ENCODE data around the gene SLC9A5.

SLC9A5 gene

GRCh38 chr16:67228905-67229304 is 19.9 kb upstream of the SLC9A5 start:
- Histone ChIP-seq H3K9ac (ENCODE audit: low read length) (no peak overlapping the region), H3K79me2 (ENCODE audit: insufficient read depth, low read length) (peaks cover 9% of the 10 kb centered on the region), H3K9me2 (ENCODE audit: low read depth, low read length) (no peaks in the 10 kb centered on the region), H3K9me3 (ENCODE audit: low read length) (no peaks in the 10 kb centered on the region), H3K36me3 (ENCODE audit: insufficient read depth, low read length) (peaks cover 38% of the 10 kb centered on the region), H3K4me2 (ENCODE audit: low read length) (no peak overlapping the region), H3K27me3 (ENCODE audit: insufficient read depth, low read length) (no peaks in the 10 kb centered on the region), H3K4me3 (ENCODE audit: low read depth, low read length, poor library complexity, severe bottlenecking) (no peak overlapping the region), H3K27ac (ENCODE audit: low read depth, low read length, poor library complexity, severe bottlenecking) (no peak overlapping the region), H3F3A (ENCODE audit: insufficient read depth, low read length) (no peaks in the 10 kb centered on the region), H3K4me1 (ENCODE audit: insufficient read depth, low read length, severe bottlenecking) (peaks cover 17% of the 10 kb centered on the region), H2AFZ (ENCODE audit: low read length) (no peak overlapping the region), H4K20me1 (ENCODE audit: insufficient read depth, low read length) (no peaks in the 10 kb centered on the region)
- TF ChIP-seq EZH2 (IDR thresholded peaks at IDR 0.05; ENCODE audit: borderline replicate concordance, low read length) = no peak

DNA sequence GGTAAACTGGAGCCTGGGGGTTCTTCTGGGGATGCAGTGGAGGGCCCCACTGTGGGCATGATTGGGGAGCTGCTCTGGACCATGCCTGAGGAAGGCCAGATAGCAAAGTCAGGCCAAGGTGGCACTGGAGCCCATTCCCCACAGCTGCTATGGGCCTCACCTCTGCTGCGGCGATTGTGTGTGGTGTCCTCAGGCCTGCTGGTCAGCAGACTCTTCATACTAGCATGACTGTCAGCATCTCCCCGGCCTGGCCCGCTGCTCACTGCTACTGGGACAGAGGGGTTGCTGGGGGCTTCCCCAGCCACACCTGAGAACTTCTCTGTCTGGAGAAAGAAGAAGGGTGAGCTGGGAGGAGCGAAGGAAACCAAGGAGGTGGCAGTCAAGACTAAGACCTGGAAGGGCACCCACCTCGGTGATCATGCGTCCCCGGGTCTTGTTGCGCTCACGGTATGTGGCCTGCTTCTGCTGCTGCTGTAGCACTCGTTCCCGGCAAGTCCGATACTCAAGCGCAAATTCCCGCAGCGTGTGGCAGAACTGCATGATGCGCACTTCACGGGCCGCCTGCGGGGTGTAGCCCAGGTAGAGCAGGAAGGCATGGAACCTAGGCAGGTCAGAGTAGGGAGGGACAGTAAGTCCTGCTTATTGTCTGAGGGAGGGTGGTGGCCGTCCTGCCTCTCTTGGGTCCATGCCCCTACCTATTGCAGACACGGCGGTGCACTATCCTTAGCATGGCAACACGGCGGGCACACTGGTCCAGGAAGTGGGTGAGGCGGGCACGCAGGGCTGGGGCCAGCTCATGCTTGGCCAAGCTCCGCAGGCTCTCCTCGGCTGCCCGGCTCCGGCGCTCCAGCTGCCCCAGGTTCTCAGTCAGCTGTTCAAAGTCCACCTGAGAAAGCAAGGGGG is 18.6 kb upstream of the SLC9A5 start:
- no peaks in the 10 kb centered on the region for H3K9me2 ChIP-seq (ENCODE audit: low read depth, low read length)
- H3K9ac ChIP-seq (ENCODE audit: low read length) = no peak overlapping the region
- peaks cover 17% of the 10 kb centered on the region for H3K4me1 ChIP-seq (ENCODE audit: insufficient read depth, low read length, severe bottlenecking)
- no peaks in the 10 kb centered on the region for H3F3A ChIP-seq (ENCODE audit: insufficient read depth, low read length)
- no peak overlapping the region for H3K4me3 ChIP-seq (ENCODE audit: low read depth, low read length, poor library complexity, severe bottlenecking)
- no peaks in the 10 kb centered on the region for H3K27me3 ChIP-seq (ENCODE audit: insufficient read depth, low read length)
- H3K9me3 ChIP-seq (ENCODE audit: low read length) = no peaks in the 10 kb centered on the region
- no peak for TF ChIP-seq EZH2 (IDR thresholded peaks at IDR 0.05; ENCODE audit: borderline replicate concordance, low read length)
- TF ChIP-seq CTCF (IDR thresholded peaks at IDR 0.05; ENCODE audit: low read length) = no peak
- peaks cover 9% of the 10 kb centered on the region for H3K79me2 ChIP-seq (ENCODE audit: insufficient read depth, low read length)
- H2AFZ ChIP-seq (ENCODE audit: low read length) = no peak overlapping the region
- no peak overlapping the region for H3K27ac ChIP-seq (ENCODE audit: low read depth, low read length, poor library complexity, severe bottlenecking)
- H3K4me2 ChIP-seq (ENCODE audit: low read length) = no peak overlapping the region
- peaks cover 38% of the 10 kb centered on the region for H3K36me3 ChIP-seq (ENCODE audit: insufficient read depth, low read length)
- no peaks in the 10 kb centered on the region for H4K20me1 ChIP-seq (ENCODE audit: insufficient read depth, low read length)

DNA sequence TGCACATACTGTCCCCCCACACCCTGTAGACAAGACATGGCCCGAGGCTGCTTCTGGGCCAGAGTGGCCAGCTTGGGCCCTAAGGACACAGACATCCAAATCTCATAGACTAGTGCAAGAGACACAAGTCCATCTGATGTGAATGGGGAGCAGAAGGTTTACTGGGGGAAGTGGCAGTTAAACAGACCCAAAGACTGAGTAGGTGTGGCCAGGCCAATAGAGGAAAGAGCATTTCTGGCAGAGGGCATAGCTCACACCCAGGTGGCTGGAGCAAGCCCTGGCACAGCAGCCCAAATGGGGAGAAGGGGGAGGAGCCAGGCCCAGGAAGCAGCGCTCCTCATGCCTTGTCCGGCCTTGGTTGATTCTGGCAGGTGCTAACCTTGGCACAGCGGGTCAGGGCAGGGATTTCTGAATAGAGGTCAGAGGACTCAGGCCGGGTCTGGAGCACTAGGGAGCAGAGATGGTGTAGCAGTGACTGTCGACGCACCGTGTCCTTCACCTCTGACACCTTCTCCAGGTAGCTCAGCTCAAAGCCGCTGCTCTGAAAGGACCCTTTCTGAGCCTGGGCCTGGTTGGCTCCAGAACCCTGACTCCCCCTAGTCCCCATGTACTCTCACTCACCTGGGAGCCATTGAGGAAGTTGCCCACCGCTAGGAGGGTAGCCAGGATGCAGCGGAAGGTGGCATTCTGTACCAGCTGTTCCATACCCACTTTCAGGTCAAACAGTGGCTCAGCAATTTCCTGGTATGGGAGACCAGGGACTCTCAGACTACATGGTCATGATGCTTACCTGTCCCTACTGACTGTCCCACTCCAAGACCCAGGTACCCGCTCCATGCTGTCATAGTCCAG is 17.7 kb upstream of the SLC9A5 start:
- Histone ChIP-seq H3K27me3 (ENCODE audit: insufficient read depth, low read length) (no peaks in the 10 kb centered on the region), H3K79me2 (ENCODE audit: insufficient read depth, low read length) (peaks cover 9% of the 10 kb centered on the region), H3K9me3 (ENCODE audit: low read length) (no peaks in the 10 kb centered on the region), H4K20me1 (ENCODE audit: insufficient read depth, low read length) (no peaks in the 10 kb centered on the region), H3K36me3 (ENCODE audit: insufficient read depth, low read length) (peaks cover 38% of the 10 kb centered on the region), H3K27ac (ENCODE audit: low read depth, low read length, poor library complexity, severe bottlenecking) (no peak overlapping the region), H3K4me3 (ENCODE audit: low read depth, low read length, poor library complexity, severe bottlenecking) (no peak overlapping the region), H3F3A (ENCODE audit: insufficient read depth, low read length) (no peaks in the 10 kb centered on the region), H3K9me2 (ENCODE audit: low read depth, low read length) (no peaks in the 10 kb centered on the region), H3K4me2 (ENCODE audit: low read length) (no peak overlapping the region), H3K9ac (ENCODE audit: low read length) (no peak overlapping the region), H3K4me1 (ENCODE audit: insufficient read depth, low read length, severe bottlenecking) (peaks cover 15% of the 10 kb centered on the region), H2AFZ (ENCODE audit: low read length) (no peak overlapping the region)
- TF ChIP-seq EZH2 (IDR thresholded peaks at IDR 0.05; ENCODE audit: borderline replicate concordance, low read length) (no peak), CTCF (IDR thresholded peaks at IDR 0.05; ENCODE audit: low read length) (no peak)
